Measurements from ENCODE around the gene ELOVL2.

The ELOVL2 gene

DNA sequence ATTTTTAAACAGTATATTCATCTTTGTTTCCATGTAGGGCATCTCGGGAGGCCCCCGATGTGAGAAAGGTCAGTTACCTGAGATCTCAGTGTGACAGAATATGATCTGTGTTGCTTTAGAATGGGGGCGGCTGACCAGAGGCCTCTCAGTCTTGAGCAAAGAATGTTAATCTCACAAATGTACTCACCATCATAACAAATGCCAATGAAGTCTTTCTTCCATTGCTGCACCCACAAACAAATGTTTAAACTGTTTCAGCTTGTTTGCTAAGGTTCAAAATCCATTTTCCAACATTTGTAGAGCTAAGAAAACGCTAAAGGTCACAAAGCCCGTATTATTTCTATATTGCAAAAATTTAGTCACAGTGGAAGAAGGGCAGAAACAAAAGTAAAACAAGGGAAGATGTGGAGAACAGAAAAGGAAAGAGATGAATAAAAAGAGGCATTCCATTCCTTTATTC is 31.8 kb downstream of the ELOVL2 start:
- H3K4me1 ChIP-seq (ENCODE audit: insufficient read depth, low read length, poor library complexity, severe bottlenecking): no peaks in the 10 kb centered on the region
- no peak overlapping the region for H3K4me3 ChIP-seq (ENCODE audit: low read length, poor library complexity, severe bottlenecking)
- no peak overlapping the region for H2AFZ ChIP-seq (ENCODE audit: low read length)
- H3K79me2 ChIP-seq (ENCODE audit: insufficient read depth, low read length): no peaks in the 10 kb centered on the region
- H3K9ac ChIP-seq (ENCODE audit: low read depth, low read length, poor library complexity, severe bottlenecking): no peak overlapping the region
- no peaks in the 10 kb centered on the region for H3K36me3 ChIP-seq (ENCODE audit: insufficient read depth, low read length)
- H3K4me2 ChIP-seq (ENCODE audit: low read depth, low read length, poor library complexity, severe bottlenecking): no peak overlapping the region
- H3F3A ChIP-seq (ENCODE audit: low read depth): no peaks in the 10 kb centered on the region
- H4K20me1 ChIP-seq (ENCODE audit: insufficient read depth, low read length, poor library complexity, severe bottlenecking): no peaks in the 10 kb centered on the region
- TF ChIP-seq, protein P1, sequence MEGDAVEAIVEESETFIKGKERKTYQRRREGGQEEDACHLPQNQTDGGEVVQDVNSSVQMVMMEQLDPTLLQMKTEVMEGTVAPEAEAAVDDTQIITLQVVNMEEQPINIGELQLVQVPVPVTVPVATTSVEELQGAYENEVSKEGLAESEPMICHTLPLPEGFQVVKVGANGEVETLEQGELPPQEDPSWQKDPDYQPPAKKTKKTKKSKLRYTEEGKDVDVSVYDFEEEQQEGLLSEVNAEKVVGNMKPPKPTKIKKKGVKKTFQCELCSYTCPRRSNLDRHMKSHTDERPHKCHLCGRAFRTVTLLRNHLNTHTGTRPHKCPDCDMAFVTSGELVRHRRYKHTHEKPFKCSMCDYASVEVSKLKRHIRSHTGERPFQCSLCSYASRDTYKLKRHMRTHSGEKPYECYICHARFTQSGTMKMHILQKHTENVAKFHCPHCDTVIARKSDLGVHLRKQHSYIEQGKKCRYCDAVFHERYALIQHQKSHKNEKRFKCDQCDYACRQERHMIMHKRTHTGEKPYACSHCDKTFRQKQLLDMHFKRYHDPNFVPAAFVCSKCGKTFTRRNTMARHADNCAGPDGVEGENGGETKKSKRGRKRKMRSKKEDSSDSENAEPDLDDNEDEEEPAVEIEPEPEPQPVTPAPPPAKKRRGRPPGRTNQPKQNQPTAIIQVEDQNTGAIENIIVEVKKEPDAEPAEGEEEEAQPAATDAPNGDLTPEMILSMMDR (conservative IDR thresholded peaks at IDR 0.05; ENCODE audit: low read length): no peak
- no peak for TF ChIP-seq EZH2phosphoT487 (IDR thresholded peaks at IDR 0.05; ENCODE audit: borderline replicate concordance)
- no peaks in the 10 kb centered on the region for H3K27me3 ChIP-seq (ENCODE audit: insufficient read depth, low read length, poor library complexity, severe bottlenecking)
- no peaks in the 10 kb centered on the region for H3K9me3 ChIP-seq (ENCODE audit: insufficient read depth, low read depth, low read length)
- no peaks in the 10 kb centered on the region for H3K9me2 ChIP-seq (replicated peaks; ENCODE audit: low read depth, low read length)

DNA sequence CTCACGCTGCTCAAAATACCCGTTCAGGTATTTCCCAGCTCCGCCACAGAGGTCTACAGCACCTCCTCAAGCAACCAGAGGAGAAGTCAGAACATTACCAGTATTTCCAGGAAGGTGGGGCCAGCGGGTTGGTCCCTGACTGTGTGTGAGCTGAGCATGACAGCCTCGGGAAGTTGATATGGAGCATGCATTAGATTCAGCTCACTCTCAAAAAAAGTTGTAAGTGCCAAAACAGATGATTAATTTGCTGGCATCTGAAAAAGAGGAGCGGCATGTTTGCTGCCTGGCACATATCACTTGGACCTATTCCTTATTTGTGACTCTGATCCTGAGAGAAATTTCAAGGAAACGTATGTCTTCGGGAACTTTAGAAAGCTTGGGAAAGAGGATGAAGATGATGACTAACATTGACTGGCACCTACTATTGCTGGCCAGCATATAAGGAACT is 32.3 kb downstream of the ELOVL2 start:
- H3K4me2 ChIP-seq (ENCODE audit: low read depth, low read length, poor library complexity, severe bottlenecking): no peak overlapping the region
- no peaks in the 10 kb centered on the region for H3K36me3 ChIP-seq (ENCODE audit: insufficient read depth, low read length)
- H3F3A ChIP-seq (ENCODE audit: low read depth): no peaks in the 10 kb centered on the region
- no peaks in the 10 kb centered on the region for H4K20me1 ChIP-seq (ENCODE audit: insufficient read depth, low read length, poor library complexity, severe bottlenecking)
- no peak overlapping the region for H3K9ac ChIP-seq (ENCODE audit: low read depth, low read length, poor library complexity, severe bottlenecking)
- H3K27me3 ChIP-seq (ENCODE audit: insufficient read depth, low read length, poor library complexity, severe bottlenecking): no peaks in the 10 kb centered on the region
- H2AFZ ChIP-seq (ENCODE audit: low read length): no peak overlapping the region
- H3K4me3 ChIP-seq (ENCODE audit: low read length, poor library complexity, severe bottlenecking): no peak overlapping the region
- H3K79me2 ChIP-seq (ENCODE audit: insufficient read depth, low read length): no peaks in the 10 kb centered on the region
- H3K4me1 ChIP-seq (ENCODE audit: insufficient read depth, low read length, poor library complexity, severe bottlenecking): no peaks in the 10 kb centered on the region
- no peaks in the 10 kb centered on the region for H3K9me2 ChIP-seq (replicated peaks; ENCODE audit: low read depth, low read length)
- no peaks in the 10 kb centered on the region for H3K9me3 ChIP-seq (ENCODE audit: insufficient read depth, low read depth, low read length)
- TF ChIP-seq, protein P1 (conservative IDR thresholded peaks at IDR 0.05; ENCODE audit: low read length): no peak
- TF ChIP-seq EZH2phosphoT487 (IDR thresholded peaks at IDR 0.05; ENCODE audit: borderline replicate concordance): no peak

DNA sequence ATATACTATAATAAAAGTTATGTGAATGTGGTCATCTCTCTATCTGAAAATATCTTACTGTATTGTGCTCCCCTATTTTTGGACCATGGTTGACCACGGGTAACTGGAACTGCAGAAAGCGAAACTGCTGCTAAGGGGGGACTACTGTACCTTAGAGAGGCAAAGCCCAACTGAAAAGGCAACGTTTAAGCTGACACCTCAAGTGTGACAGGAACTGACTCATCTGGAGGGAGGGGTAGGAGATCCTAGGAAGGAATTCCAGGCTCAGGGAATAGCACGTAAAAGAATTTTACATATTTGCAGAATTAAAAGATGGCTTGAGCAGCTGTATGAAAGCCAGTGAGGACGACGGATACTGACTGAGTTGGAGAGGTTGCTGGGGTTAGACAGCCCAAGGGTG is 34.8 kb downstream of the ELOVL2 start:
- Histone ChIP-seq H3K9me3 (ENCODE audit: insufficient read depth, low read depth, low read length) (no peaks in the 10 kb centered on the region), H3K9ac (ENCODE audit: low read depth, low read length, poor library complexity, severe bottlenecking) (no peak overlapping the region), H3K4me1 (ENCODE audit: insufficient read depth, low read length, poor library complexity, severe bottlenecking) (no peaks in the 10 kb centered on the region), H4K20me1 (ENCODE audit: insufficient read depth, low read length, poor library complexity, severe bottlenecking) (no peaks in the 10 kb centered on the region), H3K79me2 (ENCODE audit: insufficient read depth, low read length) (no peaks in the 10 kb centered on the region), H3F3A (ENCODE audit: low read depth) (no peaks in the 10 kb centered on the region), H3K36me3 (ENCODE audit: insufficient read depth, low read length) (no peaks in the 10 kb centered on the region), H3K27me3 (ENCODE audit: insufficient read depth, low read length, poor library complexity, severe bottlenecking) (no peaks in the 10 kb centered on the region), H3K9me2 (replicated peaks; ENCODE audit: low read depth, low read length) (no peaks in the 10 kb centered on the region), H3K4me3 (ENCODE audit: low read length, poor library complexity, severe bottlenecking) (no peak overlapping the region), H3K4me2 (ENCODE audit: low read depth, low read length, poor library complexity, severe bottlenecking) (no peak overlapping the region), H2AFZ (ENCODE audit: low read length) (no peak overlapping the region)
- no peak for TF ChIP-seq EZH2phosphoT487 (IDR thresholded peaks at IDR 0.05; ENCODE audit: borderline replicate concordance)
- TF ChIP-seq, protein P1 (conservative IDR thresholded peaks at IDR 0.05; ENCODE audit: low read length): no peak
